ENCODE measurements around the gene RPS26.

RPS26 gene

DNA sequence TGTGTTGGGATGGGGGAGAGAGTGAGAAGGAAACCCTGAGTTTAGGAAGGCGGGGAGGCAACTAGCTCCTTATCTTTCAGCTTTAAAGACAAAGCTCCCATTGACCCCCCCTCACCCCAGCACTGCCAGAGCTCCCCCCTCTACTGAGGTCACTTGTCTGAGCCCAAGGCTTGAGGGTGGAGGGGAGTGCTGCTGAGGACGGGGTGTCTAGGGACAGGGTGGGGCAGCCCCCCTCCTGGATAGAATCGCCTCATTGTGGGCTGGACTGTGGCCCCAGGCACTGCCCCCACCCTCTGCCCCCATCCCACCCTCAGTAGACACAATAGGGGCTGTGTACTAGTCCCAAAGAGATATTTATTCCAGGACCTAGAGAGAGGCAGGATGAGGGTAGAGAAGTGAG is 41.2 kb downstream of the RPS26 start:
- TF ChIP-seq, protein P1, sequence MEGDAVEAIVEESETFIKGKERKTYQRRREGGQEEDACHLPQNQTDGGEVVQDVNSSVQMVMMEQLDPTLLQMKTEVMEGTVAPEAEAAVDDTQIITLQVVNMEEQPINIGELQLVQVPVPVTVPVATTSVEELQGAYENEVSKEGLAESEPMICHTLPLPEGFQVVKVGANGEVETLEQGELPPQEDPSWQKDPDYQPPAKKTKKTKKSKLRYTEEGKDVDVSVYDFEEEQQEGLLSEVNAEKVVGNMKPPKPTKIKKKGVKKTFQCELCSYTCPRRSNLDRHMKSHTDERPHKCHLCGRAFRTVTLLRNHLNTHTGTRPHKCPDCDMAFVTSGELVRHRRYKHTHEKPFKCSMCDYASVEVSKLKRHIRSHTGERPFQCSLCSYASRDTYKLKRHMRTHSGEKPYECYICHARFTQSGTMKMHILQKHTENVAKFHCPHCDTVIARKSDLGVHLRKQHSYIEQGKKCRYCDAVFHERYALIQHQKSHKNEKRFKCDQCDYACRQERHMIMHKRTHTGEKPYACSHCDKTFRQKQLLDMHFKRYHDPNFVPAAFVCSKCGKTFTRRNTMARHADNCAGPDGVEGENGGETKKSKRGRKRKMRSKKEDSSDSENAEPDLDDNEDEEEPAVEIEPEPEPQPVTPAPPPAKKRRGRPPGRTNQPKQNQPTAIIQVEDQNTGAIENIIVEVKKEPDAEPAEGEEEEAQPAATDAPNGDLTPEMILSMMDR (IDR thresholded peaks at IDR 0.05; ENCODE audit: low read depth, low read length): no peak
- Histone ChIP-seq H3K4me3 (ENCODE audit: low read depth, low read length) (no peak overlapping the region), H3K9me3 (ENCODE audit: severe bottlenecking) (no peaks in the 10 kb centered on the region), H3K27ac (no peak overlapping the region), H3K27me3 (ENCODE audit: insufficient read depth, low read depth, severe bottlenecking) (no peaks in the 10 kb centered on the region), H3K36me3 (no peaks in the 10 kb centered on the region)
- DNase-seq: no peak

GRCh38 chr12:56084958-56085543 is 43.3 kb downstream of the RPS26 start:
- no peaks in the 10 kb centered on the region for H3K27me3 ChIP-seq (ENCODE audit: insufficient read depth, low read depth, severe bottlenecking)
- DNase-seq: peak; percentile 60
- H3K27ac ChIP-seq: no peak overlapping the region
- H3K36me3 ChIP-seq: no peaks in the 10 kb centered on the region
- TF ChIP-seq, protein P1 (IDR thresholded peaks at IDR 0.05; ENCODE audit: low read depth, low read length): peak; percentile 67
- no peak overlapping the region for H3K4me3 ChIP-seq (ENCODE audit: low read depth, low read length)
- no peaks in the 10 kb centered on the region for H3K9me3 ChIP-seq (ENCODE audit: severe bottlenecking)

- no peaks in the 10 kb centered on the region for H3K27me3 ChIP-seq (ENCODE audit: insufficient read depth, low read depth, severe bottlenecking)
- no peak overlapping the region for H3K4me3 ChIP-seq (ENCODE audit: low read depth, low read length)
- no peak overlapping the region for H3K27ac ChIP-seq
- peak; percentile 42 for DNase-seq
- no peaks in the 10 kb centered on the region for H3K36me3 ChIP-seq
- H3K9me3 ChIP-seq (ENCODE audit: severe bottlenecking): no peaks in the 10 kb centered on the region
- TF ChIP-seq, protein P1 (IDR thresholded peaks at IDR 0.05; ENCODE audit: low read depth, low read length): no peak
Observed at GRCh38 chr12:56086096-56086495, 44.4 kb downstream of the RPS26 start.

GRCh38 chr12:56086608-56087007 is 44.9 kb downstream of the RPS26 start:
- H3K4me3 ChIP-seq (ENCODE audit: low read depth, low read length): no peak overlapping the region
- DNase-seq: no peak
- H3K27me3 ChIP-seq (ENCODE audit: insufficient read depth, low read depth, severe bottlenecking): no peaks in the 10 kb centered on the region
- H3K27ac ChIP-seq: no peak overlapping the region
- no peaks in the 10 kb centered on the region for H3K36me3 ChIP-seq
- H3K9me3 ChIP-seq (ENCODE audit: severe bottlenecking): no peaks in the 10 kb centered on the region
- TF ChIP-seq, protein P1 (IDR thresholded peaks at IDR 0.05; ENCODE audit: low read depth, low read length): no peak

DNA sequence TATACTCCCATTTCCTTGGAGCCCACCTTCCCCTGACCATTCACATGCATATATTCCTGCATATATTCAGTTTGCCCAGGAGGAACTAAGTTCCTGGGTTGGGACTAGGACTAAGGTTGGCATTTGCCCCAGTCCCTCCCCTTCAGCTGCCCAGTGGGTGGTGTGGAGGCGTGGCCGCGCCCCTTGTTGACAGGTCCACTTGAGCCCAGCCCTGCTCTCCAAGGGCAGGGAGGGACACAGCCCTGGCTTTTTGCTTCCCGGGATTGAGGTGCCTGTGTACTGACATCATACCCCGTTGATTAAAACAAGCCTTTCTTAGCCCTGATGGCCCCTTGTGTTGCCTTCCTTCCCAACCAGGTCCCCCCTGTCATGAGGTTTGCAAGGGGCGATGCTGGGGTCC is 45.5 kb downstream of the RPS26 start:
- TF ChIP-seq, protein P1 (IDR thresholded peaks at IDR 0.05; ENCODE audit: low read depth, low read length): no peak
- Histone ChIP-seq H3K27me3 (ENCODE audit: insufficient read depth, low read depth, severe bottlenecking) (no peaks in the 10 kb centered on the region), H3K4me3 (ENCODE audit: low read depth, low read length) (no peak overlapping the region), H3K27ac (no peak overlapping the region), H3K9me3 (ENCODE audit: severe bottlenecking) (no peaks in the 10 kb centered on the region), H3K36me3 (no peaks in the 10 kb centered on the region)
- DNase-seq: no peak

All from WERI-Rb-1 (cell line).